Mucosa of descending colon (tissue), 3 donors: ENCODE measurements around the gene SLC25A2. TPM values are rescaled to one million over a fixed set of nuclear protein-coding genes. Genes with fewer than 3 reads are reported as not detected.
"Not testable (repeated sequence)": the region's sequence is repeated elsewhere in the genome, so short reads cannot be mapped to it uniquely, and the experiment has no call there.

ENCODE experiments used
- ATAC-seq: fragments of 200-7000 bp; cut with Tn5 transposase; one replicate; pipeline ENCODE4 v1.9.1; 2020; ENCODE audit warnings: mild to moderate bottlenecking, moderate library complexity
- DNase-seq, 3 donors: peaks; one replicate each; pipeline ENCODE4 v3.0.0-alpha.2; 2020
- H3K36me3 ChIP-seq: fragments of 200-600 bp; one replicate; pipeline ENCODE4 v1.8.0; 2021; ENCODE audit warnings: low read depth, mild to moderate bottlenecking
- H3K4me1 ChIP-seq: fragments of 200-600 bp; one replicate; pipeline ENCODE4 v1.8.0; 2021; ENCODE audit warnings: low read depth, mild to moderate bottlenecking
- H3K4me3 ChIP-seq: fragments of 200-600 bp; one replicate; pipeline ENCODE4 v1.8.0; 2021; ENCODE audit warnings: mild to moderate bottlenecking
- H3K9me3 ChIP-seq: fragments of 200-600 bp; one replicate; pipeline ENCODE4 v1.8.0; 2021; ENCODE audit warnings: mild to moderate bottlenecking
- intact Hi-C, 2 donors: fragments of 100-400 bp; cut with DNase I in 1 of 2; cut with micrococcal nuclease in 1 of 2; formaldehyde crosslinking; loops; one replicate each; pipeline versions ENCODE4 v1.11.0 to v1.11.1; 2022; cut with DNase I, micrococcal nuclease
- long read RNA-seq, 2 donors: library from polyadenylated mRNA; unstranded; transcript quantifications; one replicate each; pipeline ENCODE4 v2.0.0, GENCODE V29; 2019 to 2021
- total RNA-seq, 3 donors: library from RNA; stranded (reverse); fragmentation: NEBNext Ultra II Directional in 2 of 3; extraction: Animal tissue kit (Norgen Biotek cat#: 25700) in 2 of 3; gene quantifications; one replicate each; pipeline versions ENCODE4 v1.2.1 to v1.2.4, GENCODE V29; 2021 to 2023
- TF ChIP-seq, protein P1 (sequence below): fragments of 200-600 bp; IDR thresholded peaks from one replicate; pipeline ENCODE4 v1.8.0; 2022; ENCODE audit warnings: antibody characterized with exemption, mild to moderate bottlenecking
- donor health status: DM: no; HTN: no; CAD: no; lungs with moderate emphysema.
- donor health status: DM: no; HTN: no; CAD: no.
- donor health status: DM: no; HTN: yes; CAD: no.

SLC25A2 gene
- 1 to 10 TPM; 1.2 to 1.7 (median 1.5) TPM for total RNA-seq
- long read RNA-seq, donor 1: 0 reads
- long read RNA-seq, donor 2: 0 reads

DNA sequence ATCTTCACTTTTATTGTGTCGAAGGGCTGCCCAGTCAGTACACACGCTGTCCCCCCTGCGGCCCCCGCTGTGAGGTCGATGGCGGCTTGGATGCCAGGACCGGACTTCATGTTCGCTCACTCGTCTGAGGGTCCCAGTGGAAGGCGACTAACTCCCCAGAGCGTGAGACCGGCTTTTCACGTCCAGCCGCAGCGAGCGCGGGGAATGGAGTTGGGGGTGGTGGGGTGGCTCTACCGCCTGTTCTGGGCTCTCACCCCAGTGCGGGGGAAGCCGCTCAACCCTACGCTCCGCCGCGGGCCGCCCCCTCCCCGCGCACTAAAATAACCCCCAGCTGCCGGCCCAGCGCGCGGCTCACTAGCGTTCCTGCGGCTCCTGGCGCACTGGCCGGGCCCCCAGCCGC, at the start of gene SLC25A2:
Gene SLC25A2, minus strand, starts transcription at position 294 of the 400 bp plus-strand sequence. Its CDS starts 184 bp downstream, at position 110.
- TF ChIP-seq, protein P1, sequence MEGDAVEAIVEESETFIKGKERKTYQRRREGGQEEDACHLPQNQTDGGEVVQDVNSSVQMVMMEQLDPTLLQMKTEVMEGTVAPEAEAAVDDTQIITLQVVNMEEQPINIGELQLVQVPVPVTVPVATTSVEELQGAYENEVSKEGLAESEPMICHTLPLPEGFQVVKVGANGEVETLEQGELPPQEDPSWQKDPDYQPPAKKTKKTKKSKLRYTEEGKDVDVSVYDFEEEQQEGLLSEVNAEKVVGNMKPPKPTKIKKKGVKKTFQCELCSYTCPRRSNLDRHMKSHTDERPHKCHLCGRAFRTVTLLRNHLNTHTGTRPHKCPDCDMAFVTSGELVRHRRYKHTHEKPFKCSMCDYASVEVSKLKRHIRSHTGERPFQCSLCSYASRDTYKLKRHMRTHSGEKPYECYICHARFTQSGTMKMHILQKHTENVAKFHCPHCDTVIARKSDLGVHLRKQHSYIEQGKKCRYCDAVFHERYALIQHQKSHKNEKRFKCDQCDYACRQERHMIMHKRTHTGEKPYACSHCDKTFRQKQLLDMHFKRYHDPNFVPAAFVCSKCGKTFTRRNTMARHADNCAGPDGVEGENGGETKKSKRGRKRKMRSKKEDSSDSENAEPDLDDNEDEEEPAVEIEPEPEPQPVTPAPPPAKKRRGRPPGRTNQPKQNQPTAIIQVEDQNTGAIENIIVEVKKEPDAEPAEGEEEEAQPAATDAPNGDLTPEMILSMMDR: no peak
- Histone ChIP-seq H3K4me3 (no peak within 1 kb of the TSS), H3K4me1 (no peaks in the 10 kb centered on the region), H3K9me3 (peaks cover 99% of the 10 kb centered on the region), H3K36me3 (no peaks in the 10 kb centered on the region)
- ATAC-seq (no peak), DNase-seq (no peak)
- intact Hi-C loops: no loop called here

DNA sequence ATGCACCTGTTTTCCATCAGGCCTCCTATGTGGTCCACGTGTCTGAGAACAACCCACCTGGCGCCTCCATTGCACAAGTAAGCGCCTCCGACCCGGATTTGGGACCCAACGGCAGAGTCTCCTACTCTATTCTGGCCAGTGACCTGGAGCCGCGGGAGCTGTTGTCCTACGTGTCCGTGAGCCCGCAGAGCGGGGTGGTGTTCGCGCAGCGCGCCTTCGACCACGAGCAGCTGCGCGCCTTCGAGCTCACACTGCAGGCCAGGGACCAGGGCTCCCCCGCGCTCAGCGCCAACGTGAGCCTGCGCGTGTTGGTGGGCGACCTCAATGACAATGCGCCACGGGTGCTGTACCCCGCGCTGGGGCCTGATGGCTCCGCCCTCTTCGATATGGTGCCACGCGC, 47.7 kb upstream of the SLC25A2 start:
- DNase-seq (no peak), ATAC-seq (no peak)
- TF ChIP-seq, protein P1: no peak
- Histone ChIP-seq H3K4me1 (no peaks in the 10 kb centered on the region), H3K9me3 (peaks cover 46% of the 10 kb centered on the region), H3K36me3 (no peaks in the 10 kb centered on the region), H3K4me3 (no peak overlapping the region)
- intact Hi-C loops: no loop called here

DNA sequence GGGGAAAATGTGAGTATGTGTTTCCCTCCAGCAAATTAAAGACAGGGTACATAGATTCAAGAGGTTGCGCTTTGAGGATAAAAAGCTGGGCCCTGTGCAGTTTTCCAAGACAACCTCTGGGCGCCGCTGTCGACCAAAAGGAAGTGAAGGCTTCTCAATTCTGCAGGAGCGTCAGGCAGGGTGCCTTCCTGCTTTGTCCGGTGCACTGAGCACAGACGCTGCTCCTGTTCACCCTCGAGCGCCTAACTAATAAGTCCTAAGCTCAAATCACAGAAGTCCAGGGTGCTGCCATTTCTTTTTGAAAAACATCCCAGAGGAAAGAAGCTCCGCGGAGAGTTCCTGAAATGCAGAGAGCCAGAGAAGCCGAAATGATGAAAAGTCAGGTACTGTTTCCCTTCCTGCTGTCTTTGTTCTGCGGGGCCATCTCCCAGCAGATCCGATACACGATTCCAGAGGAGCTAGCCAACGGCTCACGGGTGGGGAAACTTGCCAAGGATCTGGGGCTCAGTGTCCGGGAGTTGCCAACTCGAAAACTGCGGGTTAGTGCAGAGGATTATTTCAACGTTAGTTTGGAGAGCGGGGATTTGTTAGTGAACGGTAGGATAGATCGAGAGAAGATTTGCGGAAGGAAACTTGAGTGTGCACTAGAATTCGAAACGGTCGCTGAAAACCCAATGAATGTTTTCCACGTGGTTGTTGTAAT, 46.2 kb upstream of the SLC25A2 start, which contains the start of gene PCDHGB1:
Gene PCDHGB1, plus strand, starts transcription at position 183 of the 703 bp plus-strand sequence. Its CDS starts 162 bp downstream, at position 345.
- ATAC-seq (peak; percentile 50), DNase-seq (peak in 2 of 3 donors; percentile 27 to 42)
- TF ChIP-seq, protein P1: no peak
- no peaks in the 10 kb centered on the region for H3K4me1 ChIP-seq
- H3K9me3 ChIP-seq: peaks cover 50% of the 10 kb centered on the region
- intact Hi-C loops: no loop called here
- no peak within 1 kb of the TSS for H3K4me3 ChIP-seq
- H3K36me3 ChIP-seq: no peaks in the 10 kb centered on the region

DNA sequence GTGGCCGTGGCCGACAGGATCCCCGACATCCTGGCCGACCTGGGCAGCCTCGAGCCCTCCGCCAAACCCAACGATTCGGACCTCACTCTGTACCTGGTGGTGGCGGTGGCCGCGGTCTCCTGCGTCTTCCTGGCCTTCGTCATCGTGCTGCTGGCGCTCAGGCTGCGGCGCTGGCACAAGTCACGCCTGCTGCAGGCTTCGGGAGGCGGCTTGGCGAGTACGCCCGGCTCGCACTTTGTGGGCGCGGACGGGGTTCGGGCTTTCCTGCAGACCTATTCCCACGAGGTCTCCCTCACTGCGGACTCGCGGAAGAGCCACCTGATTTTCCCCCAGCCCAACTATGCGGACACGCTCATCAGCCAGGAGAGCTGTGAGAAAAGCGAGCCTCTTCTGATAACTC, 42.2 kb upstream of the SLC25A2 start:
- peaks cover 70% of the 10 kb centered on the region for H3K9me3 ChIP-seq
- H3K4me1 ChIP-seq, H3K36me3 ChIP-seq, ATAC-seq, DNase-seq, H3K4me3 ChIP-seq, intact Hi-C loops: not testable (repeated sequence)

DNA sequence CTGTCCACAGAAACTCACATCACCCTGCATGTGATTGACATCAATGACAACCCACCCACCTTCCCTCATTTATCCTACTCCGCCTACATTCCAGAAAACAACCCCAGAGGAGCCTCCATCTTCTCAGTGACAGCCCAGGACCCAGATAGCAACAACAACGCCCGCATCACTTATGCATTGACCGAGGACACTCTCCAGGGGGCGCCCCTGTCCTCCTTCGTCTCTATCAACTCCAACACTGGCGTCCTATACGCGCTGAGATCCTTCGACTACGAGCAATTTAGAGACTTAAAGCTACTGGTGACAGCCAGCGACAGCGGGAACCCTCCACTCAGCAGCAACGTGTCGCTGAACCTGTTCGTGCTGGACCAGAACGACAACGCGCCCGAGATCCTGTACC, 41.5 kb upstream of the SLC25A2 start:
- Histone ChIP-seq H3K9me3 (peaks cover 74% of the 10 kb centered on the region), H3K4me1 (no peaks in the 10 kb centered on the region), H3K4me3 (no peak overlapping the region), H3K36me3 (no peaks in the 10 kb centered on the region)
- ATAC-seq (no peak), DNase-seq (no peak)
- intact Hi-C loops: no loop called here
- TF ChIP-seq, protein P1: no peak

DNA sequence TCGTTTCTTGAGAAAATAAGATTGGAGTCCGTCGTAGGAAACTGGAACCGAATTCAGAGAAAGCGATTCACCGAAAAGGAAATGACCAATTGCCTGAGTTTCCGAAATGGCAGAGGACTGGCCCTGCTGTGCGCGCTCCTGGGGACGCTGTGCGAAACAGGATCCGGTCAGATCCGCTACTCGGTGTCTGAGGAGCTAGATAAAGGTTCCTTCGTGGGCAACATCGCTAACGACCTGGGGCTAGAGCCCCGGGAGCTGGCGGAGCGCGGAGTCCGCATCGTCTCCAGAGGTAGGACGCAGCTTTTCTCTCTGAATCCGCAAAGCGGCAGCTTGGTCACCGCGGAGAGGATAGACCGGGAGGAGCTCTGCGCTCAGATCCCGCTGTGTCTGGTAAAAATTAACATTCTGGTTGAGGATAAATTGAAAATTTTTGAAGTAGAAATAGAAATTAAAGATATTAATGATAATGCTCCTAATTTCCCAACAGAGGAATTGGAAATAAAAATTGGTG, 40.2 kb upstream of the SLC25A2 start:
- TF ChIP-seq, protein P1: no peak
- Histone ChIP-seq H3K4me3 (no peak overlapping the region), H3K9me3 (peaks cover 80% of the 10 kb centered on the region), H3K4me1 (no peaks in the 10 kb centered on the region), H3K36me3 (no peaks in the 10 kb centered on the region)
- intact Hi-C loops: no loop called here
- DNase-seq (no peak), ATAC-seq (no peak)
